ENCODE measurements around the gene CCL15. TPM values are rescaled to one million over a fixed set of nuclear protein-coding genes. Genes with fewer than 3 reads are reported as not detected.

The CCL15 gene
- total and polyA plus RNA-seq, 2 experiments from 2014 or later = 32.0 to 39.0 TPM

GRCh38 chr17:35963663-35964062 lies 37.7 kb downstream of the CCL15 start:
- Histone ChIP-seq H3K4me1 (ENCODE audit: insufficient read depth) (no peaks in the 10 kb centered on the region), H4K20me1 (ENCODE audit: insufficient read depth, poor library complexity, severe bottlenecking) (no peaks in the 10 kb centered on the region), H3K27ac (no peak overlapping the region), H3K4me3 (no peak overlapping the region), H2AFZ (no peak overlapping the region), H3K36me3 (replicated peaks; ENCODE audit: insufficient read depth, low read depth) (no peaks in the 10 kb centered on the region), H3K9me2 (replicated peaks; ENCODE audit: insufficient read depth) (no peaks in the 10 kb centered on the region), H3K79me2 (no peaks in the 10 kb centered on the region), H3K9me3 (ENCODE audit: low read depth) (no peaks in the 10 kb centered on the region), H3K4me2 (no peak overlapping the region), H3K27me3 (no peaks in the 10 kb centered on the region)
- DNase-seq (ENCODE audit: low spot score) = no peak
- TF ChIP-seq EZH2phosphoT487 (IDR thresholded peaks at IDR 0.05; ENCODE audit: low read depth, severe bottlenecking, unreplicated experiment) (no peak), EZH2 (IDR thresholded peaks at IDR 0.05; ENCODE audit: borderline replicate concordance) (no peak), CTCF (IDR thresholded peaks at IDR 0.05; ENCODE audit: poor library complexity) (no peak)
- 92% methylated on average over 6 of the region's 6 CpGs for WGBS (ENCODE audit: low lambda C conversion rate, missing lambda C conversion rate)

GRCh38 chr17:35953720-35954119 lies 47.6 kb downstream of the CCL15 start:
- Histone ChIP-seq H3K79me2 (no peaks in the 10 kb centered on the region), H3K27ac (no peak overlapping the region), H3K27me3 (no peaks in the 10 kb centered on the region), H4K20me1 (ENCODE audit: insufficient read depth, poor library complexity, severe bottlenecking) (no peaks in the 10 kb centered on the region), H2AFZ (no peak overlapping the region), H3K9me2 (replicated peaks; ENCODE audit: insufficient read depth) (no peaks in the 10 kb centered on the region), H3K9me3 (ENCODE audit: low read depth) (no peaks in the 10 kb centered on the region), H3K4me1 (ENCODE audit: insufficient read depth) (no peaks in the 10 kb centered on the region), H3K36me3 (replicated peaks; ENCODE audit: insufficient read depth, low read depth) (no peaks in the 10 kb centered on the region), H3K4me2 (no peak overlapping the region), H3K4me3 (no peak overlapping the region)
- TF ChIP-seq CTCF (IDR thresholded peaks at IDR 0.05; ENCODE audit: poor library complexity) = no peak
- TF ChIP-seq EZH2phosphoT487 (IDR thresholded peaks at IDR 0.05; ENCODE audit: low read depth, severe bottlenecking, unreplicated experiment) = no peak
- TF ChIP-seq EZH2 (IDR thresholded peaks at IDR 0.05; ENCODE audit: borderline replicate concordance) = no peak
- no peak for DNase-seq (ENCODE audit: low spot score)
- 47% methylated on average over 7 of the region's 7 CpGs for WGBS (ENCODE audit: low lambda C conversion rate, missing lambda C conversion rate)

DNA sequence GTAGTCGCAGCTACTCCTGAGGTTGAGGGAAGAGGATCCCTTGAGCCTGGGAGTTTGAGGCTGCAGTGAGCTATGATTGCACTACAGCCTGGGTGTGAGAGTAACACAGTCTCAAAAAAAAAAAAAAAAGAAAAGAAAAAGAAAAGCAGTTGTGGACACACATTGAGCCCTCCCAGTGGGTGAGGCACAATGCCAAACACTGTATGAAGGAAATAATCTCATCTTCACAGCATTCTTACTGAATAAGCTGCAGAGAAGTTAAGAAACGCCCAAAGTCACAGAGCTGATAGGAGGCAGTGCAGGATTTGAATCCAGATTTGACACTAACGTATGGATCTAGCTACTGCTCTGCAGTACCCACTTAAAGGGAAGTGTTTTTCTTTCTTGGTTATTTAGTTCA lies 52.0 kb downstream of the CCL15 start:
- Histone ChIP-seq H3K9me3 (ENCODE audit: low read depth) (no peaks in the 10 kb centered on the region), H3K9me2 (replicated peaks; ENCODE audit: insufficient read depth) (no peaks in the 10 kb centered on the region), H3K4me2 (no peak overlapping the region), H3K27me3 (no peaks in the 10 kb centered on the region), H4K20me1 (ENCODE audit: insufficient read depth, poor library complexity, severe bottlenecking) (no peaks in the 10 kb centered on the region), H3K36me3 (replicated peaks; ENCODE audit: insufficient read depth, low read depth) (no peaks in the 10 kb centered on the region), H3K4me1 (ENCODE audit: insufficient read depth) (no peaks in the 10 kb centered on the region), H3K79me2 (no peaks in the 10 kb centered on the region), H2AFZ (no peak overlapping the region), H3K27ac (no peak overlapping the region), H3K4me3 (no peak overlapping the region)
- WGBS (ENCODE audit: low lambda C conversion rate, missing lambda C conversion rate) = 94% methylated on average over 3 of the region's 3 CpGs
- no peak for DNase-seq (ENCODE audit: low spot score)
- TF ChIP-seq CTCF (IDR thresholded peaks at IDR 0.05; ENCODE audit: poor library complexity) (no peak), EZH2phosphoT487 (IDR thresholded peaks at IDR 0.05; ENCODE audit: low read depth, severe bottlenecking, unreplicated experiment) (no peak), EZH2 (IDR thresholded peaks at IDR 0.05; ENCODE audit: borderline replicate concordance) (no peak)

- H2AFZ ChIP-seq = no peak overlapping the region
- 90% methylated on average over 7 of the region's 7 CpGs for WGBS (ENCODE audit: low lambda C conversion rate, missing lambda C conversion rate)
- TF ChIP-seq EZH2 (IDR thresholded peaks at IDR 0.05; ENCODE audit: borderline replicate concordance) = no peak
- no peak for TF ChIP-seq EZH2phosphoT487 (IDR thresholded peaks at IDR 0.05; ENCODE audit: low read depth, severe bottlenecking, unreplicated experiment)
- no peak for TF ChIP-seq CTCF (IDR thresholded peaks at IDR 0.05; ENCODE audit: poor library complexity)
- H4K20me1 ChIP-seq (ENCODE audit: insufficient read depth, poor library complexity, severe bottlenecking) = no peaks in the 10 kb centered on the region
- DNase-seq (ENCODE audit: low spot score) = no peak
- H3K9me2 ChIP-seq (replicated peaks; ENCODE audit: insufficient read depth) = no peaks in the 10 kb centered on the region
- no peaks in the 10 kb centered on the region for H3K27me3 ChIP-seq
- H3K27ac ChIP-seq = no peak overlapping the region
- H3K4me2 ChIP-seq = no peak overlapping the region
- H3K9me3 ChIP-seq (ENCODE audit: low read depth) = no peaks in the 10 kb centered on the region
- H3K36me3 ChIP-seq (replicated peaks; ENCODE audit: insufficient read depth, low read depth) = no peaks in the 10 kb centered on the region
- peaks cover 3% of the 10 kb centered on the region for H3K4me1 ChIP-seq (ENCODE audit: insufficient read depth)
- H3K4me3 ChIP-seq = no peak overlapping the region
- H3K79me2 ChIP-seq = no peaks in the 10 kb centered on the region
Observed at GRCh38 chr17:35948092-35948491, 53.3 kb downstream of the CCL15 start.
